Right atrium auricular region (tissue), 2 donors: Measurements from ENCODE around the gene SSBP3. TPM values are rescaled to one million over a fixed set of nuclear protein-coding genes. Genes with fewer than 3 reads are reported as not detected.

Experiments used
- DNase-seq: peaks from one replicate; pipeline ENCODE4 v3.0.0-alpha.2; 2019; ENCODE audit warnings: low spot score
- H3K27ac ChIP-seq, 2 donors: fragments of 200-600 bp; sonication (generic); 1 replicate in 1 of 2; 2 replicates in 1 of 2; pipeline ENCODE4 v1.5.1; 2016 to 2019
- H3K27me3 ChIP-seq, 2 donors: fragments of 200-600 bp; sonication (generic); one replicate each; pipeline versions ENCODE4 v1.5.1 to v1.6.0; 2017 to 2019
- H3K36me3 ChIP-seq: fragments of 200-600 bp; sonication (generic); one replicate; pipeline ENCODE4 v1.5.1; 2016
- H3K4me1 ChIP-seq, 2 donors: fragments of 200-600 bp; sonication (generic); one replicate each; pipeline versions ENCODE4 v1.5.1 to v1.6.0; 2017 to 2019
- H3K4me3 ChIP-seq, 2 donors: fragments of 200-600 bp; sonication (generic); 1 replicate in 1 of 2; 2 replicates in 1 of 2; pipeline ENCODE4 v1.5.1; 2017 to 2019; ENCODE audit warnings: mild to moderate bottlenecking in 1 of 2, moderate library complexity in 1 of 2
- H3K9me3 ChIP-seq, 2 donors: fragments of 200-600 bp; sonication (generic); one replicate each; pipeline ENCODE4 v1.5.1; 2019
- CTCF ChIP-seq, 2 donors: fragments of 200-600 bp; sonication (generic); IDR thresholded peaks; one replicate each; pipeline ENCODE4 v1.5.1; 2019; ENCODE audit warnings: antibody characterized with exemption in 2 of 2
- total RNA-seq, 2 donors: library from RNA; depleted of rRNA; stranded (reverse); fragments of >200 nt; gene quantifications; one replicate each; pipeline ENCODE4 v1.1.0, GENCODE V29; 2016

The SSBP3 gene
- total RNA-seq, 2 donors from 2014 or later: 15.2 to 16.6 TPM

- Histone ChIP-seq H3K4me3 (no peak overlapping the region), H3K36me3 (peaks cover 21% of the 10 kb centered on the region), H3K27ac (no peak overlapping the region), H3K9me3 (no peaks in the 10 kb centered on the region), H3K27me3 (no peaks in the 10 kb centered on the region), H3K4me1 (no peaks in the 10 kb centered on the region)
- no peak for DNase-seq
- TF ChIP-seq CTCF (IDR thresholded peaks at IDR 0.05): no peak
Observed at GRCh38 chr1:54191525-54191924, 214.7 kb downstream of the SSBP3 start.

- DNase-seq: no peak
- H3K9me3 ChIP-seq: no peaks in the 10 kb centered on the region
- peaks cover 21% of the 10 kb centered on the region for H3K36me3 ChIP-seq
- no peak for TF ChIP-seq CTCF (IDR thresholded peaks at IDR 0.05)
- H3K27ac ChIP-seq: no peak overlapping the region
- H3K4me3 ChIP-seq: no peak overlapping the region
- H3K4me1 ChIP-seq: no peaks in the 10 kb centered on the region
- H3K27me3 ChIP-seq: no peaks in the 10 kb centered on the region
Observed at GRCh38 chr1:54190526-54190925, 215.7 kb downstream of the SSBP3 start.

- Histone ChIP-seq H3K4me3 (no peak overlapping the region), H3K9me3 (no peaks in the 10 kb centered on the region), H3K4me1 (no peaks in the 10 kb centered on the region), H3K36me3 (peaks cover 14% of the 10 kb centered on the region), H3K27me3 (no peaks in the 10 kb centered on the region), H3K27ac (no peak overlapping the region)
- no peak for TF ChIP-seq CTCF (IDR thresholded peaks at IDR 0.05)
- DNase-seq: no peak
Observed at GRCh38 chr1:54188291-54188690, 217.9 kb downstream of the SSBP3 start.

- Histone ChIP-seq H3K27ac (no peak overlapping the region), H3K9me3 (no peaks in the 10 kb centered on the region), H3K27me3 (no peaks in the 10 kb centered on the region), H3K4me3 (no peak overlapping the region), H3K4me1 (no peaks in the 10 kb centered on the region), H3K36me3 (peaks cover 13% of the 10 kb centered on the region)
- no peak for TF ChIP-seq CTCF (IDR thresholded peaks at IDR 0.05)
- DNase-seq: no peak
Observed at GRCh38 chr1:54186056-54186455, 220.1 kb downstream of the SSBP3 start.

- H3K36me3 ChIP-seq: no peaks in the 10 kb centered on the region
- no peaks in the 10 kb centered on the region for H3K4me1 ChIP-seq
- no peak for DNase-seq
Observed at GRCh38 chr1:54180701-54181360, 225.4 kb downstream of the SSBP3 start.

More at GRCh38 chr1:54180701-54181360, 225.4 kb downstream of the SSBP3 start:
- TF ChIP-seq CTCF (IDR thresholded peaks at IDR 0.05): no peak
- Histone ChIP-seq H3K27ac (no peak overlapping the region), H3K4me3 (no peak overlapping the region), H3K27me3 (no peaks in the 10 kb centered on the region), H3K9me3 (no peaks in the 10 kb centered on the region)
